ENCODE data around the gene ALAS1. TPM values are rescaled to one million over a fixed set of nuclear protein-coding genes. Genes with fewer than 3 reads are reported as not detected.

The ALAS1 gene
- total and polyA plus RNA-seq, 2 donors (not counting 3 experiments of a cell fraction or from before 2014, with no cell fraction given) = 45.1 to 72.1 TPM

- FAIRE-seq (peak; percentile 35), DNase-seq (ENCODE audit: low read depth, low spot score) (no peak)
- Histone ChIP-seq H3K27me3 (ENCODE audit: control insufficient read depth in 2 of 2, insufficient read depth in 2 of 2, low read length in 2 of 2) (no peaks in the 10 kb centered on the region), H3K27ac (ENCODE audit: insufficient read depth, low read depth, low read length) (peak overlapping the region; percentile 23), H3K4me3 (replicated peaks in 1 of 3; ENCODE audit: insufficient read depth in 1 of 3, low read depth in 1 of 3, low read length in 3 of 3) (peak overlapping the region in 1 of 3 experiments; percentile 93), H4K20me1 (replicated peaks; ENCODE audit: control insufficient read depth, extremely low read depth, insufficient read depth, low read length) (no peaks in the 10 kb centered on the region), H3K4me1 (ENCODE audit: control insufficient read depth, extremely low read depth, insufficient read depth, low read length) (peaks cover 17% of the 10 kb centered on the region), H3K9ac (replicated peaks; ENCODE audit: extremely low read depth, insufficient read depth, low read length) (peak overlapping the region; percentile 17), H3K9me1 (replicated peaks; ENCODE audit: control insufficient read depth, extremely low read depth, insufficient read depth, low read length) (no peaks in the 10 kb centered on the region), H3K36me3 (ENCODE audit: control insufficient read depth in 2 of 2, extremely low read depth in 1 of 2, insufficient read depth in 2 of 2, low read length in 2 of 2) (peaks cover 3 to 5% of the 10 kb centered on the region in 2 experiments), H3K9me3 (replicated peaks; ENCODE audit: control insufficient read depth, insufficient read depth, low read length) (no peaks in the 10 kb centered on the region), H2AFZ (ENCODE audit: low read depth, low read length) (peak overlapping the region; percentile 85), H3K4me2 (ENCODE audit: insufficient read depth, low read length) (peak overlapping the region; percentile 27), H3K79me2 (ENCODE audit: control insufficient read depth, insufficient read depth, low read length) (peaks cover 15% of the 10 kb centered on the region)
- ChIA-PET POLR2A (interaction anchor here (0.8 kb wide), 1 partner anchor 43 kb away, joined by 3 read pairs; the partner anchor contains the start of gene POC1A), CTCF (interaction anchor here (0.8 to 1.4 kb wide), 5 partner anchors 8 to 43 kb away, joined by 3 to 5 read pairs (median 3); partner anchors contain the start of gene POC1A)
- BruUV-seq (replicated peaks) = no TSS peak
- dilution Hi-C loops (cut with MboI; ENCODE audit: extremely low pct_ligation_motif_present, low sequenced_read_pairs) = no loop called here
- TF ChIP-seq CTCF (IDR thresholded peaks at IDR 0.05; ENCODE audit: extremely low read depth in 1 of 2, insufficient read depth in 1 of 2, low read depth in 1 of 2, low read length in 2 of 2) (no peak), POLR2A (IDR thresholded peaks at IDR 0.05; ENCODE audit: low read depth, low read length) (no peak), MAX (IDR thresholded peaks at IDR 0.05; ENCODE audit: insufficient read depth, insufficient read length) (no peak)
- intact Hi-C loops (cut with micrococcal nuclease) = loop anchor here (5.0 kb wide), 1 partner anchor 195 kb away; no protein-coding TSS in a partner anchor
Observed at GRCh38 chr3:52197499-52197841, 490 bp upstream of the ALAS1 start.
